GM12873 (cell line): ENCODE data around the gene CNTD1.

ENCODE experiments used
- CTCF ChIP-seq: IDR thresholded peaks from 2 replicates; pipeline ENCODE4 v1.5.1; 2012; ENCODE audit warnings: low read depth, mild to moderate bottlenecking, moderate library complexity, low read length, control low read depth; ENCODE audit not compliant: insufficient read depth; ENCODE audit errors: missing control alignments

CNTD1 gene

DNA sequence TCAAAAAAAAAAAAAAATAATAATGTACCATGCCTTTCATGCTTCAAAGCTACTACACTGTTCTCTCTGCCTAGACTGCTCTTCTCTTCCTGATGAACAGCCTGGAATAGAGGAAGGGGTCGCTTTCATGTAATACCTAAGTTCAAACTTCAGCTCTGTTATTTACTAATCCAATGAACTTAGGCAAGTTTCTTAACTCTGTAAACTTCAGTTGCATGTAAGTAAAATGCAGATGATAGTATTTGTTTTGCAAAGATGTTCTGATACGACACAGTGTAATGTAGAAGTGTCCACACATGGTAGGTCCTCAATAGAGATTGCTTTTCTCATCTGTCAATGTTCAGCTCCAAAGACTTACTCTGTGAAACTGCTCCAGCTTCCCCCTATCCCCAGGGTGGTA lies 6.7 kb upstream of the CNTD1 start:
- no peak for TF ChIP-seq CTCF

DNA sequence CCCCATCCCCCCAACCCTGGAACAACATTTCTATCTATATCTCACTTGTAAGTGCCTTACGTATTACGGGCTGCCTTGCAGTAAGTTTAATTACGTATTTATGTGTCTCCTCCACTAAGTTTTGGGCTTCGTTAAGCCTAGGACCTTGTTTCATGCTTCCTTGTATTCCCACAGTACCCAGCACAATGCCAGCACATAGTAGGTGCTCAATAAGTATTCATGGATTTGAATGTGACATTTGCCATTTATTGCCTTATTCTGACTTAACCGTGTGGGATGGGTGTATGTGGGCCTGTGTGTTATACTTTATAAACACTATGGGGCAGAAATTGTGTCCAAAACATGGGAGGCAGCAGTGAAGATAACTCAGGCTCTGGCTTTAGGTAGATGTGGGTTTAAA lies 6.1 kb upstream of the CNTD1 start:
- no peak for TF ChIP-seq CTCF

DNA sequence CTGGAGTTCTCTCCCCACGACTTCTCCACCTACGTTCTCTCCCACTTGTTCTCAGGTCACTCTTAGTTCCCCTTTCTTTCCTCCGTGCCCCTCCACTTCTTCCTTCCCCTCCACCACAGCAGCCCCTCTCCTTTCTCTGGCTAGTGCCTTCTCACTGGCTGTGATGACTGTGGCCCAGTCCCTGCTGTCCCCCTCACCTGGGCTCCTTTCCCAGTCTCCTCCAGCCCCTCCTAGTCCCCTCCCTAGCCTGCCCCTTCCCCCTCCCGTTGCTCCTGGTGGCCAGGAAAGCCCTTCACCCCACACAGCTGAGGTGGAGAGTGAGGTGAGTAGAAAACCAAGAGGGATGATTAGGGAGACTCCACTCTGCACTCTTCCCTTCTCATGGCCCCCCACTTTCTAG lies 3.6 kb upstream of the CNTD1 start:
- TF ChIP-seq CTCF: no peak

- no peak for TF ChIP-seq CTCF
Measured at GRCh38 chr17:42795465-42795864, 3.2 kb upstream of the CNTD1 start.

- no peak for TF ChIP-seq CTCF
Measured at GRCh38 chr17:42796066-42796758, 2.4 kb upstream of the CNTD1 start.

GRCh38 chr17:42797067-42798007 lies 1.3 kb upstream of the CNTD1 start:
- no peak for TF ChIP-seq CTCF

- no peak for TF ChIP-seq CTCF
Measured at GRCh38 chr17:42798011-42798382, 664 bp upstream of the CNTD1 start.
